ENCODE results near the gene MAPK8IP1.

GRCh38 chr11:45870706-45871105 is 14.7 kb upstream of the MAPK8IP1 start:
- TF ChIP-seq YY1 (IDR thresholded peaks at IDR 0.05; ENCODE audit: insufficient read depth, insufficient read length) (no peak), ZNF274 (IDR thresholded peaks at IDR 0.05; ENCODE audit: low read depth, low read length) (no peak)
